ENCODE results near the gene TMED7.
A peak's percentile ranks its signal among the peaks of the same experiment; 100 is the strongest.

Gene TMED7

GRCh38 chr5:115626445-115626823, 598 bp upstream of the TMED7 start:
- DNase-seq = no peak

GRCh38 chr5:115624994-115625393, 842 bp downstream of the TMED7 start:
- DNase-seq = peak; percentile 29

- no peak for DNase-seq
Measured at GRCh38 chr5:115623658-115624057, 2.2 kb downstream of the TMED7 start.

- no peak for DNase-seq
Measured at GRCh38 chr5:115621365-115621900, 4.4 kb downstream of the TMED7 start.

GRCh38 chr5:115616892-115617291, 8.9 kb downstream of the TMED7 start:
- no peak for DNase-seq

GRCh38 chr5:115616472-115616871, 9.4 kb downstream of the TMED7 start:
- no peak for DNase-seq

- no peak for DNase-seq
Measured at GRCh38 chr5:115611873-115612272, 14.0 kb downstream of the TMED7 start.

- DNase-seq = no peak
Measured at GRCh38 chr5:115607935-115608334, 17.9 kb downstream of the TMED7 start.

- DNase-seq = no peak
Measured at GRCh38 chr5:115605436-115605835, 20.4 kb downstream of the TMED7 start.

GRCh38 chr5:115602591-115603125, 23.2 kb downstream of the TMED7 start:
- DNase-seq = no peak

GRCh38 chr5:115601701-115602590, 23.9 kb downstream of the TMED7 start, which contains the start of gene TICAM2:
TICAM2 (minus strand) TSS chr5:115602479; CDS start chr5:115581256, 21,223 bp downstream.
- peak; percentile 65 for DNase-seq

- DNase-seq = no peak
Measured at GRCh38 chr5:115600766-115601165, 25.1 kb downstream of the TMED7 start.

- DNase-seq = no peak
Measured at GRCh38 chr5:115599924-115600323, 25.9 kb downstream of the TMED7 start.

GRCh38 chr5:115599502-115599901, 26.3 kb downstream of the TMED7 start:
- DNase-seq = no peak

GRCh38 chr5:115594128-115595047, 31.4 kb downstream of the TMED7 start:
- DNase-seq = no peak

- no peak for DNase-seq
Measured at GRCh38 chr5:115589043-115589442, 36.8 kb downstream of the TMED7 start.

- DNase-seq = no peak
Measured at GRCh38 chr5:115588640-115589039, 37.2 kb downstream of the TMED7 start.

- DNase-seq = peak; percentile 48
Measured at GRCh38 chr5:115586525-115587146, 39.2 kb downstream of the TMED7 start.

GRCh38 chr5:115585265-115585664, 40.6 kb downstream of the TMED7 start:
- DNase-seq = no peak

- no peak for DNase-seq
Measured at GRCh38 chr5:115584501-115584900, 41.3 kb downstream of the TMED7 start.

GRCh38 chr5:115583474-115583873, 42.4 kb downstream of the TMED7 start:
- no peak for DNase-seq

GRCh38 chr5:115580941-115581340, 44.9 kb downstream of the TMED7 start:
- DNase-seq = no peak

- no peak for DNase-seq
Measured at GRCh38 chr5:115579747-115580173, 46.1 kb downstream of the TMED7 start.
